Endothelial cell of umbilical vein (primary cell): Measurements from ENCODE around the gene SRA1. TPM values are rescaled to one million over a fixed set of nuclear protein-coding genes. Genes with fewer than 3 reads are reported as not detected.

Experiments used
- BruUV-seq: library from RNA; stranded (reverse); fragments of 400-500 nt; replicated peaks from 2 replicates; lab custom pipeline; 2021; lab: Mats Ljungman, UMichigan
- CTCF ChIA-PET: fragments of 300-600, 350-600 bp; sonication (Branson Sonifier 250); formaldehyde crosslinking; loops from one replicate; lab custom pipeline; 2021; ENCODE audit warnings: antibody characterized with exemption, inconsistent platforms; lab: Charles Lee
- POLR2A ChIA-PET: fragments of 300-600, 350-600 bp; sonication (Branson Sonifier 250); formaldehyde crosslinking; loops from one replicate; lab custom pipeline; 2021; ENCODE audit warnings: antibody characterized with exemption, inconsistent platforms; lab: Charles Lee
- DNase-seq: peaks from one replicate; pipeline ENCODE4 v3.0.0-alpha.2; 2011; ENCODE audit warnings: low read depth, low spot score
- FAIRE-seq: peaks from 2 replicates; lab custom pipeline; 2011; peaks lifted over from hg19 to GRCh38; lab: Jason Lieb, UNC
- H2AFZ ChIP-seq: 2 replicates; pipeline ENCODE4 v1.6.0; 2012; ENCODE audit warnings: low read depth, low read length, control low read depth, inconsistent platforms
- H3K27ac ChIP-seq: 2 replicates; pipeline ENCODE4 v1.5.1; 2011; ENCODE audit warnings: low read depth, mild to moderate bottlenecking, control low read depth, low read length, moderate library complexity; ENCODE audit not compliant: insufficient read depth
- H3K27me3 ChIP-seq, 2 experiments: 2 replicates each; pipeline versions ENCODE4 v1.6.0 to v1.6.1; 2011; ENCODE audit warnings: low read length in 2 of 2, mixed read lengths in 1 of 2; ENCODE audit not compliant: control insufficient read depth in 2 of 2, insufficient read depth in 2 of 2
- H3K36me3 ChIP-seq, 2 experiments: 2 replicates in 1 of 2; 3 replicates in 1 of 2; pipeline ENCODE4 v1.5.1; 2011; ENCODE audit warnings: low read length in 2 of 2, mild to moderate bottlenecking in 1 of 2, moderate library complexity in 1 of 2; ENCODE audit not compliant: control insufficient read depth in 2 of 2, insufficient read depth in 2 of 2; ENCODE audit errors: extremely low read depth in 1 of 2
- H3K4me1 ChIP-seq: 3 replicates; pipeline ENCODE4 v1.5.1; 2011; ENCODE audit warnings: mild to moderate bottlenecking, low read length; ENCODE audit not compliant: control insufficient read depth, insufficient read depth; ENCODE audit errors: extremely low read depth
- H3K4me2 ChIP-seq: 2 replicates; pipeline ENCODE4 v1.6.1; 2011; ENCODE audit warnings: low read length, control low read depth, mixed read lengths; ENCODE audit not compliant: insufficient read depth
- H3K4me3 ChIP-seq, 3 experiments: fragments of 200-600 bp in 1 of 3; sonication (generic), shearing (Covaris generic) in 1 of 3; replicated peaks in 1 of 3; 2 replicates each; pipeline ENCODE4 v1.5.1; 2011 to 2016; ENCODE audit warnings: control low read depth in 3 of 3, low read length in 3 of 3, mild to moderate bottlenecking in 2 of 3, inconsistent platforms in 1 of 3, low read depth in 1 of 3, moderate library complexity in 1 of 3; ENCODE audit not compliant: insufficient read depth in 1 of 3
- H3K79me2 ChIP-seq: 2 replicates; pipeline ENCODE4 v1.6.0; 2012; ENCODE audit warnings: low read length, inconsistent platforms; ENCODE audit not compliant: control insufficient read depth, insufficient read depth
- H3K9ac ChIP-seq: replicated peaks from 2 replicates; pipeline ENCODE3; 2011; ENCODE audit warnings: low read length, control low read depth; ENCODE audit not compliant: insufficient read depth; ENCODE audit errors: extremely low read depth
- H3K9me1 ChIP-seq: replicated peaks from 3 replicates; pipeline ENCODE4 v1.6.0; 2011; ENCODE audit warnings: mild to moderate bottlenecking, low read length; ENCODE audit not compliant: control insufficient read depth, insufficient read depth; ENCODE audit errors: extremely low read depth
- H3K9me3 ChIP-seq: replicated peaks from 2 replicates; pipeline ENCODE4 v1.5.1; 2012; ENCODE audit warnings: low read length, inconsistent platforms; ENCODE audit not compliant: control insufficient read depth, insufficient read depth
- H4K20me1 ChIP-seq: replicated peaks from 2 replicates; pipeline ENCODE3; 2011; ENCODE audit warnings: mild to moderate bottlenecking, low read length; ENCODE audit not compliant: control insufficient read depth, insufficient read depth; ENCODE audit errors: extremely low read depth
- EZH2 ChIP-seq: IDR thresholded peaks from 2 replicates; pipeline ENCODE4 v1.6.1; 2012; ENCODE audit warnings: borderline replicate concordance, low read depth, mild to moderate bottlenecking, moderate library complexity, low read length, inconsistent platforms; ENCODE audit not compliant: severe bottlenecking
- FOS ChIP-seq: IDR thresholded peaks from 2 replicates; pipeline ENCODE4 v1.6.1; 2011; ENCODE audit warnings: mild to moderate bottlenecking, low read length, moderate library complexity, borderline replicate concordance; ENCODE audit not compliant: insufficient read depth
- GATA2 ChIP-seq: IDR thresholded peaks from 2 replicates; pipeline ENCODE4 v1.7.0; 2011; ENCODE audit warnings: low read depth, mild to moderate bottlenecking, moderate library complexity, mixed read lengths, low read length; ENCODE audit not compliant: insufficient read length, insufficient read depth
- JUN ChIP-seq: IDR thresholded peaks from 2 replicates; pipeline ENCODE4 v1.6.1; 2011; ENCODE audit warnings: borderline replicate concordance, low read depth; ENCODE audit not compliant: insufficient read length, insufficient read depth
- MYC ChIP-seq: IDR thresholded peaks from one replicate; pipeline ENCODE4 v1.6.1; 2011; ENCODE audit warnings: mild to moderate bottlenecking, low read depth, low read length
- dilution Hi-C: fragments of 300-500 bp; cut with MboI; formaldehyde crosslinking; loops from one replicate; pipeline ENCODE4 v1.15.0; 2019; ENCODE audit warnings: low sequenced_read_pairs; ENCODE audit not compliant: extremely low pct_ligation_motif_present
- intact Hi-C: fragments of 100-400 bp; cut with micrococcal nuclease; formaldehyde crosslinking; loops from one replicate; pipeline ENCODE4 v1.10.0; 2022
- polyA plus RNA-seq, 4 experiments: library from polyadenylated mRNA; depleted of rRNA in 3 of 4; stranded (reverse) in 3 of 4; unstranded in 1 of 4; fragments of >200 nt; gene quantifications; 2 replicates each; pipeline versions ENCODE4 v1.2.1 to v1.2.3, GENCODE V29; 2011 to 2012; ENCODE audit warnings: missing spikeins in 1 of 4
- total RNA-seq: library from RNA; stranded (reverse); gene quantifications from 2 replicates; pipeline ENCODE4 v1.2.3, GENCODE V29; 2021

The SRA1 gene
- total and polyA plus RNA-seq, 2 donors (not counting 3 experiments of a cell fraction or from before 2014, with no cell fraction given), result 17.6 to 19.7 TPM

DNA sequence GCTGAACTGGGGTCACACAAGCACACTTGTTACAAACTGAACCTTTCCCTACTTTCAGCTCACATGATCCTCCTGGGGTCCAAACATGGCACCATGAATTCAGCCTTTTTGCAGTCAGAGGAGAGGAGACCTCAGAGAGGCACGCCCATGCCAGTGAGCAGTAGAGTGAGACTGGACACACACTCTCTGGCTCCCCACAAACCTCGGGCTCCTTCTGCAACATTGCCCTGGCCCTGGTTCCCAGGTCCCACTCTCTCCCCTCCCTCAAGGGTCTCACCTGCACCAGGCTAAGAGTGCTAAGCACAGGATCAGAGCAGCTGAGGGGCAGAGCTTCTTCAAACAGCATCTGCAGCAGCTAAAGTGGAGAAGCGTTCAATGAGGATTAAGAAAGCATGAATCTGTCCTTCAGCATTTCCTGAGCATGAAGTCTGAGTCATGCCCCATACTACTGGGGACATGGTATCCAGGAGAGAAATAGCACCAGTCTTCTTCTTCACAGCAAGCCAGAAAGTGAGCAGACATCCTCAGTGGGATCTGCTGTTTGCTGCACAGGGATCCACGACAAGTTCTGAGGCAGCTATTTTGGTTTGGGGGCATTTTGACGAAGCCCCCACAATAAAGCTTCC is 34.6 kb upstream of the SRA1 start:
- dilution Hi-C loops (no loop called here), intact Hi-C loops (no loop called here)
- ChIA-PET CTCF (no interaction called here), POLR2A (no interaction called here)
- Histone ChIP-seq H3K79me2 (no peaks in the 10 kb centered on the region), H2AFZ (peak overlapping the region; percentile 27), H3K4me1 (peaks cover 23% of the 10 kb centered on the region), H3K27ac (no peak overlapping the region), H3K9me3 (no peaks in the 10 kb centered on the region), H3K9me1 (no peaks in the 10 kb centered on the region), H3K4me2 (no peak overlapping the region), H3K4me3 (no peak overlapping the region), H3K9ac (no peak overlapping the region), H3K27me3 (no peaks in the 10 kb centered on the region), H4K20me1 (no peaks in the 10 kb centered on the region), H3K36me3 (no peaks in the 10 kb centered on the region)
- DNase-seq, result peak; percentile 17
- peak; percentile 62 for FAIRE-seq
- TF ChIP-seq EZH2, result no peak
- peak; percentile 13 for TF ChIP-seq JUN
- peak; percentile 69 for TF ChIP-seq FOS
- TF ChIP-seq GATA2, result no peak
- no TSS peak for BruUV-seq

- no TSS peak for BruUV-seq
- H3K79me2 ChIP-seq, result no peaks in the 10 kb centered on the region
- no peak overlapping the region for H3K4me2 ChIP-seq
- H3K36me3 ChIP-seq, result no peaks in the 10 kb centered on the region
- ChIA-PET POLR2A (interaction anchor here (1.2 kb wide), 1 partner anchor 57 kb away, joined by 3 read pairs; the partner anchor contains the start of genes IK and NDUFA2), CTCF (no interaction called here)
- H3K27me3 ChIP-seq, result no peaks in the 10 kb centered on the region
- H3K9ac ChIP-seq, result no peak overlapping the region
- intact Hi-C loops, result no loop called here
- no peaks in the 10 kb centered on the region for H4K20me1 ChIP-seq
- H3K4me1 ChIP-seq, result peaks cover 23% of the 10 kb centered on the region
- TF ChIP-seq JUN, result no peak
- no peak for TF ChIP-seq MYC
- no peak for TF ChIP-seq GATA2
- no peaks in the 10 kb centered on the region for H3K9me1 ChIP-seq
- DNase-seq, result no peak
- no peaks in the 10 kb centered on the region for H3K9me3 ChIP-seq
- no peak overlapping the region for H2AFZ ChIP-seq
- no peak for FAIRE-seq
- dilution Hi-C loops, result no loop called here
- H3K4me3 ChIP-seq, result no peak overlapping the region
- H3K27ac ChIP-seq, result no peak overlapping the region
These were observed 33.6 kb upstream of the SRA1 start for GRCh38 chr5:140590861-140591260.
